G401 (cell line): Measurements from ENCODE around the gene EGLN1. TPM values are rescaled to one million over a fixed set of nuclear protein-coding genes. Genes with fewer than 3 reads are reported as not detected.
A peak's percentile ranks its signal among the peaks of the same experiment; 100 is the strongest.
"Not testable (repeated sequence)": the region's sequence is repeated elsewhere in the genome, so short reads cannot be mapped to it uniquely, and the experiment has no call there.

Source experiments
- DNase-seq: peaks from one replicate; pipeline ENCODE4 v3.0.0-alpha.2; 2015; ENCODE audit warnings: low spot score
- in situ Hi-C: cut with HindIII; loops from 2 replicates; pipeline ENCODE4 v1.10.0; 2016; ENCODE audit warnings: low sequenced_read_pairs, mixed read lengths
- total RNA-seq: library from RNA; depleted of rRNA; stranded (reverse); fragments of >200 nt; shearing (Covaris generic); gene quantifications from 2 replicates; pipeline ENCODE4 v1.2.3, GENCODE V29; 2014

EGLN1 gene
- total RNA-seq, 1 experiment from 2014 or later = 21.6 TPM

GRCh38 chr1:231376875-231377549 is 45.1 kb downstream of the EGLN1 start:
- peak; percentile 27 for DNase-seq
- in situ Hi-C loops = no loop called here

- in situ Hi-C loops = no loop called here
These were observed 46.0 kb downstream of the EGLN1 start for GRCh38 chr1:231376101-231376500.

DNA sequence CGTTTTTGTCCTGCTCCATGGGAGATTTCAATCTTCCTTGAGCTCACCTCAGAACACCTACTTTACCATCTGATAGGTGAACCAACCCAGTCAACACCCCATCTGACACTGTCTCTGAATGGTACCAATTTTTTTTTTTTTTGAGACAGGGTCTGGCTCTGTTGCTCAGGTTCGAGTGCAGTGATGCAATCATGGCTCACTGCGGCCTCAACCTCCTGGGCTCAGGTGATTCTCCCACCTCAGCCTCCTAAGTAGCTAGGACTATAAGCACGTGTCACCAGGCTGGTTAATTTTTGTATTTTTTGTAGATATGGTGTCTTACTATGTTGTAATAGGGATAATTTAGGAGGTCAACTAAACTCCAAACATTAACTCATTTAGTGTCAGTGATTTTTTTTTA is 47.7 kb downstream of the EGLN1 start:
- DNase-seq = no peak
- in situ Hi-C loops = loop anchor here (25.0 kb wide), 1 partner anchor 213 kb away; no protein-coding TSS in a partner anchor

More at GRCh38 chr1:231376101-231376500, 46.0 kb downstream of the EGLN1 start:
- DNase-seq = no peak

DNA sequence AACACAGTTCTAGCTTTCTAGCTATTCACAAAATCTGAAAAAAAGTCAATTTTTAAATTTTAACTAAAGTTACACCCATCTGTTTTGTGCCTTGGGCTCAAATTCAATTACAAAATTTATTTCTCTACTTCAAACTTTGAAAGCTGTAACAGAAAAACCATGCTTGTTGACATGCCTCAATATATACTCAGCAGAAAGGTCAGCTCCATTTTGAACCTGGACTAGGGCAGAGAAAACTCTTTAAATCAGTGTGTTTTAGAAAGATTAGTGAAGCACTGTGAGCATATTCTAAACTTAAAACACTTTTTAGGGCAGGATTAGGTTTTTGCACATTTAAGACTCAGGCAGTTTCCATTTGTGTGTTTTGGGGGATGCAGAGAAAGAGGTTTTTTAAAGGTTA is 49.6 kb downstream of the EGLN1 start:
- DNase-seq = no peak
- in situ Hi-C loops = loop anchor here (25.0 kb wide), 1 partner anchor 215 kb away; no protein-coding TSS in a partner anchor

DNA sequence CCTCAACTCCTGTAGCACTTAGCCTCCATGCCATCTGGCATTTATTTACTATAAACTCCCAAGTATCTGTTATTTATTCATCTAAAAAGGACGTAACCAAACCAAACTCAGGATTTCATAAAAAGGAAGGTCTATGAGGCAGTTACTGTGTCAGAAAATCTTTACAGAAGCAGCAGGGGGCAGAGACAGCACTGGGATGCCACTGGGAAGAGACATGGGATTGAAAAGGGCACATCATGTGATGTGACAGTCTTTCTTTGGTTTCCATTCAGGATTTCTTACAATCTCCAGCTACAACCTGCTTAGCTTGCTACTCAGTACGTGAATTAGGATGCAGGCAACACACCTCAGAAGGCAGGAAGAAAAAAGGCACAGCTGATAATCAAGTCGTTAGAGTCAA is 52.8 kb downstream of the EGLN1 start:
- no peak for DNase-seq
- in situ Hi-C loops = loop anchor here (25.0 kb wide), 1 partner anchor 218 kb away; no protein-coding TSS in a partner anchor

DNA sequence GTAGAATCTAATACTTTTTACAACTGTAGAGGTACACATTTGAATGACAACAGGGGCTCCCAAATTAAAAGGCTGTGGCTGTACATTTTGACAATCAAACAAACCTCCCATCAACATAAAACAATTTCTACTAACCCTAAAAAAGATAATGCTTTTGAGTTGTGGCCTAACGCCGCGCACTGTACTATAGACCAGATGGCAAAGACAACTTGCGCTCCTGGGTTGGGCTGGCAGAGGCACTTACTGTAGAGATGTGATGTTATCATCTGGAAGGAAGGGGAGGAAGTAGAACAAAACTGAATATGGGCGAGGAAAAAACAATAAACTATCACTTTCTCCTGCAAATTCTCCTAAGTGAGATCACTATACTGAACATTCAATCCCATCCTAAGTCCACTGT is 57.9 kb downstream of the EGLN1 start:
- DNase-seq = no peak
- in situ Hi-C loops = loop anchor here (25.0 kb wide), 1 partner anchor 223 kb away; no protein-coding TSS in a partner anchor

DNA sequence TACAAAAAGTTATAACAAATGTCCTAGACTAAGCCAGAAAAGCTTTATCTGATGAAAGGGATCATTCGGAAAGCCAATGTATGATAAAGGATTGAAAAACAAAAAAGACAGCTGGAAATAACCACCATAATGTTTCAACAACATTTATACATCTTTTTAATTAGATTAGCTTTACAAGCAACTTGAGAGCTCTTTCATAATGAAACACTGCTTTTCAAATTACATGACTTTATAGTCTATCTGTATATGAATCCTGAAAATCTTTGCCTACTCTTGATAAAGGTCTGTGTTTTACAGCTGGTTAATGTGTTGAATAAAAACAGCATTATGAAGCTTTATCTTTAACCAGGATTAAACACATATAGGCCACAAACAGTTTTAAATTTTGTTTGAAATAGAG is 58.5 kb downstream of the EGLN1 start:
- in situ Hi-C loops = loop anchor here (25.0 kb wide), 1 partner anchor 224 kb away; no protein-coding TSS in a partner anchor

GRCh38 chr1:231362325-231362724 is 59.8 kb downstream of the EGLN1 start:
- no peak for DNase-seq
- in situ Hi-C loops = loop anchor here (25.0 kb wide), 1 partner anchor 225 kb away; no protein-coding TSS in a partner anchor

More for the DNA sequence above, 58.5 kb downstream of the EGLN1 start:
- DNase-seq = no peak

GRCh38 chr1:231359113-231359512 is 63.0 kb downstream of the EGLN1 start:
- DNase-seq = no peak
- in situ Hi-C loops = loop anchor here (25.0 kb wide), 1 partner anchor 228 kb away; no protein-coding TSS in a partner anchor

- in situ Hi-C loops = loop anchor here (25.0 kb wide), 1 partner anchor 229 kb away; no protein-coding TSS in a partner anchor
These were observed 64.2 kb downstream of the EGLN1 start for GRCh38 chr1:231357831-231358354.

GRCh38 chr1:231357187-231357772 is 64.8 kb downstream of the EGLN1 start:
- no peak for DNase-seq
- in situ Hi-C loops = loop anchor here (25.0 kb wide), 1 partner anchor 230 kb away; no protein-coding TSS in a partner anchor

More at GRCh38 chr1:231357831-231358354, 64.2 kb downstream of the EGLN1 start:
- peak; percentile 72 for DNase-seq

DNA sequence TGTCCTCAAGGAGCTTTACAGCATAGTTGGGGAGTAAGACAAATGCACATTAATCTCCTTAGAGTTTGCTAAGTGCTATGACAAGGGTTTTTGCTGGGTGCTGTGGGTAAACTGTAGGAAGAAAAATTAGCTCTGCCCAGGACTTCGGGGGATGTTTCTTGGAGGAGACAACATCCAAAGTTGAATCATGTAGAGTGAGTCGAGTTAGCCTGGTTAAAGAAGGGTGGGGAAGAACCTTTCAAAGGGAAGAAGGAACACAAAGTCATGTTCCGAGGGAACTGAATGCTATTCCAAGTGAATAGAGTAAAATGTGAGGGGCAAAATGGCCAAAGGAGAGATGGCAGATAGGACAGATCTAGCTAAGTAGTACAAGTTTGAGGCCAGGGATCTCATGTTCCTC is 66.9 kb downstream of the EGLN1 start:
- no peak for DNase-seq
- in situ Hi-C loops = loop anchor here (25.0 kb wide), 1 partner anchor 232 kb away; no protein-coding TSS in a partner anchor

- no peak for DNase-seq
- in situ Hi-C loops = loop anchor here (25.0 kb wide), 1 partner anchor 233 kb away; no protein-coding TSS in a partner anchor
These were observed 67.6 kb downstream of the EGLN1 start for GRCh38 chr1:231354330-231355020.

DNA sequence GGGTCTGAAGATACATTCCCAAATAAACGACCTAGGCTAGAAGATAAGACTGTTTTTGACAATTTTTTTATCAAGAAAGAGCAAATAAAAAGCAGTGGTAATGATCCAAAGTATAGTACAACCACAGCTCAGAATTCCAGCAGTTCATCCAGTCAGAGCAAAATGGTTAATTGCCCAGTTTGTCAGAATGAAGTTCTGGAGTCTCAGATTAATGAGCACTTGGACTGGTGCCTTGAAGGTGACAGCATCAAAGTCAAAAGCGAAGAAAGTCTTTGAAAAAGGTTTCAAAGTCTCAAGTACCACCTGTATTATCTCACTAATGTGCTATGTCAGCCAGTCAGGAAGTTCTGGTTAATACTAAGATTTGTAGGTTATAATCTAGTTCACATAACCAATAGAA is 69.0 kb downstream of the EGLN1 start:
- in situ Hi-C loops = loop anchor here (25.0 kb wide), 1 partner anchor 234 kb away; no protein-coding TSS in a partner anchor
- no peak for DNase-seq

DNA sequence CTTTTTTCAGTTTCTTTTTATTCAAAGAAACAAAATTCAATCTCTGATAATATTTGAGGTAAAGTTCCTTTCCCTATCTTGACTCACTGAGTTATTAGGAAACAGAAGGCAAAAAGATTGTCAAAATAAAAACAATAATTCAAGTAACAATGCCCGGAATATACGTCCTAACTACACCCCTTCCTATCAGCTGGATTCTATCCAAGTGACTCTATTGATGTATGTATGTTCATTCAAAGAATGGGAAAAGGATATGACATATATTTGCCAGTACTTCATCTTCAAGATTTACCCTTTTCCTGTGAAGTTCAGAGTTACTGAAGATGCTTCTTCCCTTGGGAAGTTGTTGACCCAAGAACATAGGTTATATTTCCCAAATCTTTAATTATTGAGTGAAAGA is 70.3 kb downstream of the EGLN1 start:
- DNase-seq = no peak
- in situ Hi-C loops = loop anchor here (25.0 kb wide), 1 partner anchor 235 kb away; no protein-coding TSS in a partner anchor

DNA sequence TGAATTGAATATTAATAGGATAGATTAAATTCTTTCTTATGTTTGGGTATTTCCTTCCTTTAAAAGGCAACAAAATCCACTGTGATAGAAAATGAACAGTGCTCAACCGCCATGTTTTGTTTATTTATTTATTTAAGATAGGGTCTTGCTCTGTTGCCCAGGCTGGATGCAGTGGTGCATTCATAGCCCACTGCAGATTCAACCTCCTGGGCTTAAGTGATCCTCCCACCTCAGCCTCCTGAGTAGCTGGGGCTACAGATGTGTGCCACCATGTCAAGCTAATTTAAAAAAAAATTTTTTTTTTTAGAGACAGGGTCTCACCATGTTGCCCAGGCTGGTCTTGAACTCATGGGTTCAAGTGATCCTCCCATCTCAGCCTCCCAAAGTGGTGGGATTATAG is 73.2 kb downstream of the EGLN1 start:
- in situ Hi-C loops, DNase-seq: not testable (repeated sequence)

GRCh38 chr1:231348442-231348841 is 73.6 kb downstream of the EGLN1 start:
- DNase-seq = no peak
- in situ Hi-C loops = no loop called here

- DNase-seq = no peak
These were observed 74.1 kb downstream of the EGLN1 start for GRCh38 chr1:231347961-231348360.

GRCh38 chr1:231340328-231341013 is 81.6 kb downstream of the EGLN1 start:
- no peak for DNase-seq
- in situ Hi-C loops = no loop called here

More at GRCh38 chr1:231347961-231348360, 74.1 kb downstream of the EGLN1 start:
- in situ Hi-C loops = no loop called here
